HG03378 (cell line): ENCODE measurements around the gene HOXD13.

ENCODE experiments used
- ATAC-seq: cut with Tn5 transposase; IDR thresholded peaks from one replicate; pipeline ENCODE4 v1.9.1; 2021; ENCODE audit warnings: mild to moderate bottlenecking, moderate library complexity; ENCODE audit not compliant: unreplicated experiment

HOXD13 gene

DNA sequence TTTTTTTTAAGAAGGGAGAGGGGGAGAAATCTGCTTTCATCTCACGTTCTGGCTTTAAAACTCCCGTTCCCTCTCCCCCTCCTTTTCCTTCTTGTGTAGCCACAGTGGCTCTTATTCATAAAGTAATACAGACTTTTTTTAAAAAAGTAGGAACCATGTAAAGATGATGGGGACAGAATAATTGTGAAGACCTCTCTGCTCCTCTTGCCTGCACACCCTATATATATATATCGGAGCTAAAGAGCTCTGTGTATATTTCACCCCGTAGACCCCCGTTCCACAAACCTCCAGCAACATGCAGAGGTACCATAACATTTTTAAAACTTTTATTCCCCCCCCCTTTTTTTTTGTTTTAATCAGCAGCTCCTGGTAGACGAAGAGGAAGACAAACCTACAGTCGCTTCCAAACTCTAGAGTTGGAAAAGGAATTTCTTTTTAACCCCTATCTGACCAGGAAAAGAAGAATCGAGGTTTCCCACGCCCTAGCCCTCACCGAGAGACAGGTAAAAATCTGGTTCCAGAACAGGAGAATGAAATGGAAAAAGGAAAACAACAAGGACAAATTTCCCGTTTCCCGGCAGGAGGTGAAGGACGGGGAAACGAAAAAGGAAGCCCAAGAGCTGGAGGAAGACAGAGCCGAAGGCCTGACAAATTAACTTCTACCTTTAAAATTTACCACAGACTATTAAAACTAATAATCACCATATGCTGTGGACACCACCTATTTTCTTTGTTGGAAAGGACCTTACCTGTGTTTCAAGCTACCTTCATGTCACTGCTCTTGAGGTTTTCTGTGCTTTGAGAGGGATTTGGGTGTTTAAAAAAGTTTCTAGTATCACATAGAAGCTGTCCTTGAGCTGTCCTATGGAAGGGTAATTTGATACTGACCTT, 38.7 kb downstream of the HOXD13 start:
- no peak for ATAC-seq

DNA sequence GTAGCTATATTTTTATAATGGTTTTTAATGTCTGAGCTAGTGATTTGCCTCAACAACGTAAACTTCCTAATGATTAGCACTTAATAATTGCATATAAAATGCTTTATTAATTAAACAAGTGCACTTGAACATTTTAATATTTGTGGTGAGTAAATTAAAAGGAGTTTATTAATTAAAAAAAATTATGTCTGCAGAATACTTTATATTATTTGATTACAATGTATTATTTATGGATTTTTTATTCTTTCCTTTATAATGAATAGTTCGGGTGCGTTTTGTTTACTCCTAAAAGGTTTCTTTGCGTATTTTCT, 39.3 kb downstream of the HOXD13 start:
- no peak for ATAC-seq

DNA sequence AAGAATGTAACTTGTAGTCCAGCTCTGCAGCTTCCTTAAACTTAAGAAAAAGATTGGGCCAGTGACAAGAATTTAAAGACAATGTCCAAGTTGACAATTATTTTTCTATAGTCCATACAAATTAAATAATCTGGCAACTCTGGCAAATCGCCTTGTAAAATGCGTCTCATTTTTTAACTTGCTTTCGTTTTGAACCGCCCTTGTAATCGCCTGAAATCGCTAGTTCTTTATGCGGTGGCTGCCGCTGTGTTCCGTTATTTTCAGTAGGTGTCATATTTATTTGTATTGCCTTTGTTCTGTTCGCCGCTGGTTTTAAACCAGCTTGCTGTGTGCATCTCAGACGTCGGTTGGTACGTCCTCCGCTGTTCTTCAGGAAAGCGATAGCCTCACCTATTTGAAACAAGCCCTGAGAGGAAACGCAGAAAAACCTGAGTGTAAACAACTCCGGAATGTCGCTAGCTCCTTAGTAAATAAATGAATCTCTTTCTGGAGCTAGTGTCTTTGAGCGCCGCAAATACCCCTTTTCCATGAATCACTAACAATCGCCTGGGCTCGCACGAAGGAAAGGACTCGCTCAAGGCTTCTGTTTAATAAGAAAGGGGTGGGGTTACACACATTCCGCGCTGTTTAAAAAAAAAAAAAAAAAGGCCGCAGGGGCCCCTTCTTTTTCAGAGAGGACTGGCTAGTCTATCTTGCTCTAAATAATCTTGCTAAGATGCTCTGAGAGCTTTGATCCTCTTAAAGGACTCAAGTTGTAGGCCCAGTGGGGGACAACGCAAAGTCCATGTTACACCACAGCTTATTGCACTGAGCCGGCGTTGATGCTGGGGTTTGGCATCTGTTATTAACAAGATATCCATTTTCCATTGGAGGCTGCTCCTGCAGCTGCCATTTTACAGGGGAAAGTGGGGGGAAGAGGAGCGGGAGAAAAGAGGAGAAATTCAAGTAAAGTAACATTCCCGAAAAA, 40.0 kb downstream of the HOXD13 start:
- no peak for ATAC-seq

- no peak for ATAC-seq
Measured at GRCh38 chr2:176133389-176133788, 40.9 kb downstream of the HOXD13 start.

DNA sequence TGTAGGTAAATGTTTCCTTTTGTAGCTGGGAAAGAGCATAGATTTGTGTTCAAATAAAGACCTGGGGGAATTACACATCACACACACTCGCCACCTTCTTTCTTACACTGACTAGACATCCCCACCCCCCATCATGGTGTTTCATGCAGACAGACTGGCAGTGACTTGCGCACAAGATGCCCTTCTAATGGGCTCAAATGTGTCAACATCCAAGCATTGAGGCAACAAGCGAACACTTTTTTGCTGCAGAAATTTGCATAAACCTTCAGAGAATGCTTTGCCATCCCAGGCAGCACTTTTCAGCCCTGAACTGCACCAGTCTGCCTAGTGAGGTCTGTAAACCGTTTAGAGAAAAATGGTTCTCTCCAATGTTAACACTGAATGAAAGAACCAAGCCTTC, 41.5 kb downstream of the HOXD13 start:
- ATAC-seq = no peak

GRCh38 chr2:176135035-176135440, 42.5 kb downstream of the HOXD13 start:
- ATAC-seq = no peak

DNA sequence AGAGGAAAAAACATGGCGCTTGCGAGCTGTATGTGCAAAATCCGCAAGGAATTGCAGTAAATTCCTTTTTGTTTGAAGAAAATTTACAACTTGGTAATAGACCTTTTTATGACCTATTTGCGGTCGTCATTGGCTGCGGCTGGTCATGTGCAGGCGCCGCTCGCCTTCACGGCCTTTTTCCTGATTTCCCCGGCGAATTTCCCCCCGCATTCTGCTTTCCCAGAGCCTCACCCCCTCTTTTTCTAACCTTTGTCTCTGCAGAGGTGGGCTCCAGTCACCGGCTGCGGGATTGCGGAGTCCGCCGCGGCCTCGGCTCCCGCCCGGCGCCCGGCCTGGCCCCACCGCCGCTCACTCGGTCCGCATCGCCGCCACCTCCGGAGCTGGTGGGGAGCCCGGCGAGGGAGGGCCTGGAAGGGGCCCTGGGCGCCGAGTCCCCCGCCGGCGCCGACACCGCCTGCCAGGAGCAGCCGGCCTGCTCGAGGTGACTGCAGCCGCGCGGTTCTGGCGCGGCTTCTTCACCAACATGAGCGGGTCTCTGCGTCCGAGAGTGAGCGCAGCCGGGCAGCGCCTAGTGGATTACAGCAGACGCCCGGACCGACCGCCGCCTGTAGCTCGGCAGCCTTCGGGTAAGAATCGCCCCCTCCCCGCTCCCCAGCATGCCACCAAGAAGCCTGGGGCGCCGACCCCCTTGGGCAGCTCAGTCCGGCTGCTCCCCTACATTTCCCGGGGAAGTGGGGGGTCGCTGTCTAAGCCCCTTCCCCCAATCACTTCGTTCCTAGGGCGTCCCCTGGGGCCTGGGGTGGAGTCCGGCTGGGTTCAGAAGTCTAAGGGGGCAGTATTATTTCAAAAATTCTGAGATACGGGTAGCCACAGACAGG, 44.1 kb downstream of the HOXD13 start:
- ATAC-seq = no peak

DNA sequence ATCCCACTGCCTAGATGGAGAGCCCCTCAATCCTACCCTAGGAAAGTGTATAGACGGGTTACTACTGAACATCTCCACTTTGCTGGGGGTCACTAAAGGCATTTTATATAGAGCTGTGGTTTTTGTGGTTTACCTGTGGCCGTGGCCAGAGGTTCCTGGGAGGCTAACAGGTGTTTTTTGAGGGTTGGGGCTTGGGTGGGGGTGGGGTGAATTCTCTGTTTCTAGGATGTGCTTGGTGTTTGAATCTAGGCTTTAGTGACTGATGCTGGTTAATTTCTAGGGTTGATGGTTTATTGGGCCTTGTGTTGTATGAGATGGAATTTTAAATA, 44.7 kb downstream of the HOXD13 start:
- no peak for ATAC-seq

DNA sequence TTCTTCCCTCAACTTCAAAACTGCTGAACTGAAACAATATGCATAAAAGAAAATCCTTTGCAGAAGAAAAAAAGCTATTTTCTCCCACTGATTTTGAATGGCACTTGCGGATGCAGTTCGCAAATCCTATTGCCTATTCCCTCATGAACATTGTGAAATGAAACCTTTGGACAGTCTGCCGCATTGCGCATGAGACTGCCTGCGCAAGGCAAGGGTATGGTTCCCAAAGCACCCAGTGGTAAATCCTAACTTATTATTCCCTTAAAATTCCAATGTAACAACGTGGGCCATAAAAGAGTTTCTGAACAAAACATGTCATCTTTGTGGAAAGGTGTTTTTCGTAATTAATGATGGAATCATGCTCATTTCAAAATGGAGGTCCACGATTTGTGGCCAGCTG, 45.4 kb downstream of the HOXD13 start:
- ATAC-seq = no peak

DNA sequence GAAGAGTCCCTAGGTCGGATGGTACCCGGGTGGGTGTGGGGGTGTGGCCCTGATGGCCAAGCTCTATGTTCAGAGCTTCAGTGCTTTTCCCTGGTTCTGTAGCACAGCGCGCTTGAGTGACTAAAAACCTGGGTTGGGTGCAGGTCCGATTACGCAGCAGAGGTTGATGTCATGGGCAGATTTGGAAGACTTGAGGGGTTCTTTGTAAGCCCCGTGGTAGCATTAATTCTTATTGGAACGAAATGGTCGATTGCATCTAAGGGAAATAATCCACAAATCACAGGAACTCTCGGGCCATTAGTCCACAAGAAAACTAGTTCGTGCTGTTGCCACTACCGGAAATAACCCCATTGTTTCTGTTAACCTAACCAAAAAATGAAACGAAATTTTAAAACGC, 46.0 kb downstream of the HOXD13 start:
- no peak for ATAC-seq

DNA sequence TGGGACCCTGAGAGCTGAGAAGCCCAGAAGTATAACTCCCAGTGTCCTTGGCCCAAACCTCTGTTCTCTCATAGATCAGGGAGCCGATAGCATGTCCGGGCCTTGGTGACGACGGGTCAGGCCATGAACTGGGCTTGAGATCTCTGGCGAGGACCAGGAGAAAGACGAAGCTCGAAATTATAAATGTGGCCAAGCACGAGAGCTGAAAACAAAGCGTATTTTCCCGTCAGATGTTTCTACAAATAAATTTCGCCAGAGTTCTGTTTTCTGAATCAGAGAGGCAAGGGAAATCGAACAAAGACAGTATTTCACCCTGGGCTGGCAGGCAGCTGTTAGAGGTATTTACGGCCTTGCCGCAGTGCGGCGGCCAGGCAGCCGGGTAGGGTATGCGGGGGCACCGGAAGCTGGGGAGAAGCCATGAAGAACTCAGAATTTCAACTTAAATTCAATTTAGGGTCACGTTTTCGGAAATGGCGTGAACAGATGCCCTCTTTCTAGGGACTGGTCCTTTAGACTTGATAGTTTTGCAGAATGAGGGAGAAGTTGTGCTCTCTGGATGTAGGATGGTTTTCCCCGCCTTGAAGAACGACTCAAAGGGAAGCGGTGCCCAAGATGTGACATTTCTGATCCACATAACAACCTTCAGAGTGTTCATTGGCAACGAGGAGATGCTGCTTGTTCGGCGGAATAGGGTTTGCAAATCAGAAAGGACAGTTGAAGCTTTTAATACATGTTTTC, 46.6 kb downstream of the HOXD13 start:
- ATAC-seq = no peak

DNA sequence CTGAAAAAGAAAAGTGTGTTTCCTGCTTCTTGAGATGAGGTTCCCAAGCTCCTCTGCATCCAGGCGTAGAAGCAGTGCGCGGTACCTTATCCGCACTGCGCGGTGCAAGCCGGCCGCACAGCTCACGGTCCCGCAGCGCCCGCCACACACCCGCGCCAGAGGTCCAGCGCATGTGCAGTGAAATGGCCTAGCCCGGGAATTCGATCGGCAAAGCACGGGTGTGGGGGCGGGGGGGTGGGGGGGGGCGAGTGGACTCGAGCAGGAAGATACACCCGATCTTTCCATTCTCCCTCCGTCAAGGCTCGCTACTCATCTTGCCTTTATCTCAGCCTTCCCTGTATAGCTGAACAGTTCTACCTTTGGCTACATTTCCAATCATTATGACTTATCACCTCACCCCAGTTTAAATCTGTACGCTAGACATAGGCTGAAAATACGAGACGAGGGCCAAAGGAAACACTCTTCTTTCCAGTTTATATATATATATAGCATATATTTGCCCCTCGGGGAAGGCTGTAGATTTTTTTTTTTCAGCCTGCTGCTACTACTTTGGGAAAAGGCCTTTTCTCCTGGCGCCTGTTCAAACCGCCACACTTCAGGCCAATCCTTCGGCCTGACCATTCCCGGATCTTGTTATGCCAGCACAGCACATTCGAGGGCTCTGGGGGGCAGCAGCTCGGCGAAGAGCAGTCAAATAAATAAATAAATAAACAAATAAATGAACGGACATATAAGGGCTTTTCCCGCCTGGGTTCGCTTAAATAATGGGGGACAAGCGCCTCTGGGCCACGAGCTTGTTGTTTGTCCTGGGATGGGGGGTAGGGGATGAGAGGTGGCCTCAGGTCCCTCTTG, 47.4 kb downstream of the HOXD13 start:
- ATAC-seq = no peak

- ATAC-seq = peak; percentile 79
Measured at GRCh38 chr2:176140513-176141317, 48.2 kb downstream of the HOXD13 start.

DNA sequence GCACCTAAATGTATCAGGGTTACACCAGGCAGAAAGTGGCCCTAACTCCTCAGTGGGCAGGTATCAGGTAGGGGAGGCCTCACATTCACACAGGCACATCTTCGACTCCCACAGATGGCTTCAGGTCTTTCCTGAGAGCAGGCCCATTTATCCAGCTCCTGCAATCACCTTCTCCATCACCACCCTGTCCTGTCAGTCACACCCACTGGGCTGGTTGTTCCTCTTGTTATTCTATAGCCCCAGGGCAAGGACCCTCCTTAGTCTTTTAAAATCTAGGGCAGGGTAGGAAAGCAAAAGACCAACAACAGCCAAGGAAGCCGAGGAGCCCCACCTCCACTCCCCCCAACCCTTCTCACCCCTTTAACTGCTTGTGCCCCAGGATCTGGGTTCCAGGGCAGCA, 49.8 kb downstream of the HOXD13 start:
- ATAC-seq = no peak
